ENCODE data around the gene JADE3. TPM values are rescaled to one million over a fixed set of nuclear protein-coding genes. Genes with fewer than 3 reads are reported as not detected.

The JADE3 gene
- total RNA-seq, 1 donor from 2014 or later = 45.3 TPM

DNA sequence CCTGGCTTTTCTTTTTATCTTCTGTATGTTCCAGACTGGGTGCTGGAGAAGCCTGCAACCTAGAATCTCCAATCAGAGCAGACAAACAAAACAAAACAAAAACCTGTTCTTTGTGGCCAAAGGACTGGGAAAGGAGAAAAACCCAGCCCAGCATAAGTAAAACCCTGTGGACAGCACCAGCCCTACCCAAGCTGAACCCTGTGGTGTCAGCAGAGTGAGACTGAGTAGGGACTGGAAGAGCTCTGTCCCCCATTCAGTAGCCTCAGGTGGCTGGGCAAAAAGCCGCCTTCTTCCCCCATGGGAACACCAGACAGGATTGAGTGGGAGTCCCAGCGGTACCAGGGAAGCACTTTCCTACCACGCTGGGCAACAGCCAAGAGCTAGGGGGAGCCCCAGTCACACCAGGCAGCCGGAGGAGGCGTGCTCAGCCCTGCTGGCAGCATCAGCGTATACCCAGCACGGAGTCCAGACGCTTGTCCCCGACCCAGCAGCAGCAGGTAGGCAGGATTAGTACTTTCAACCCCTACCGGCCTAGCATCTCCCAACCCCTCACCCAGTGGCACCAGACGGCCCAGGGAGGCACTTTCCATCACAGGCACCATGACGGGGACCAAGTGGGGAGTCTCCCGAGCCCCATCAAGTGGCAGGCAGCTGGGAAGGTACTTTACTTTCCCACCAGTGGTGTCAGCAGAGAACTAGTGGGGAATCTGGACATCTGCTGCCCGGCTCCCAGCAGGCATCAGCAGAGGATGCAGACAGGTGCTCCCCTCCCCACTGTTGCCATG lies 8.6 kb upstream of the JADE3 start:
- no peaks in the 10 kb centered on the region for H3K9me3 Mint-ChIP-seq
- POLR2A ChIA-PET = interaction anchor here (1.1 kb wide), 1 partner anchor 75 kb away, joined by 3 read pairs; no protein-coding TSS in a partner anchor
- CTCF ChIA-PET = interaction anchor here (1.0 to 3.0 kb wide), 20 partner anchors 10 to 620 kb away, joined by 3 to 18 read pairs (median 4); no protein-coding TSS in a partner anchor
- peak; percentile 99 for ATAC-seq (ENCODE audit: low read depth)
- intact Hi-C loops (cut with micrococcal nuclease) = loop anchor here (1.0 to 5.0 kb wide), 6 partner anchors 9 to 619 kb away; partner anchors contain the start of genes JADE3 and SLC9A7
- H3K36me3 Mint-ChIP-seq (ENCODE audit: low read depth) = no peaks in the 10 kb centered on the region
- no peaks in the 10 kb centered on the region for H3K27me3 Mint-ChIP-seq
- peaks cover 5% of the 10 kb centered on the region for H3K4me1 Mint-ChIP-seq
- peak overlapping the region; percentile 73 for H3K4me3 Mint-ChIP-seq
- H3K27ac Mint-ChIP-seq = peak overlapping the region; percentile 35
- peak; percentile 54 for DNase-seq
- TF ChIP-seq, protein P1, sequence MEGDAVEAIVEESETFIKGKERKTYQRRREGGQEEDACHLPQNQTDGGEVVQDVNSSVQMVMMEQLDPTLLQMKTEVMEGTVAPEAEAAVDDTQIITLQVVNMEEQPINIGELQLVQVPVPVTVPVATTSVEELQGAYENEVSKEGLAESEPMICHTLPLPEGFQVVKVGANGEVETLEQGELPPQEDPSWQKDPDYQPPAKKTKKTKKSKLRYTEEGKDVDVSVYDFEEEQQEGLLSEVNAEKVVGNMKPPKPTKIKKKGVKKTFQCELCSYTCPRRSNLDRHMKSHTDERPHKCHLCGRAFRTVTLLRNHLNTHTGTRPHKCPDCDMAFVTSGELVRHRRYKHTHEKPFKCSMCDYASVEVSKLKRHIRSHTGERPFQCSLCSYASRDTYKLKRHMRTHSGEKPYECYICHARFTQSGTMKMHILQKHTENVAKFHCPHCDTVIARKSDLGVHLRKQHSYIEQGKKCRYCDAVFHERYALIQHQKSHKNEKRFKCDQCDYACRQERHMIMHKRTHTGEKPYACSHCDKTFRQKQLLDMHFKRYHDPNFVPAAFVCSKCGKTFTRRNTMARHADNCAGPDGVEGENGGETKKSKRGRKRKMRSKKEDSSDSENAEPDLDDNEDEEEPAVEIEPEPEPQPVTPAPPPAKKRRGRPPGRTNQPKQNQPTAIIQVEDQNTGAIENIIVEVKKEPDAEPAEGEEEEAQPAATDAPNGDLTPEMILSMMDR (IDR thresholded peaks at IDR 0.05) = no peak

DNA sequence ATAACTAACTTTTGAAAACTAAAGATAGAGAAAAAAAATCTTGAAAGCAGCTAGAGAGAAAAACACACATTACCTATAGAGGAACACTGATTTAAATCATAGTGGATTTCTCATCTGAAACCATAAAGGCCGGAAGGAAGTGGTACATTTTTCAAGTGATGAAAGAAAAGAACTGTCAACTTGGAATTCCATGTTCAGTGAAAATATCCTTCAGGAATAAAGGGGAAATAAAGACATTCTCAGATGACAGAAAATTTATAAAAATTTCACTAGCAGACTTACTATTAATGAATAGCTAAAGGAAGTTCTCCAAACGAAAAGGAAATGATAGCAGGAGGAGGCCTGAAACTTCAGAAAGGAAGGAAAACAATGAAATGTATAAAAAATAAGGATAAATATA lies 7.6 kb upstream of the JADE3 start:
- intact Hi-C loops (cut with micrococcal nuclease) = loop anchor here (5.0 kb wide), 1 partner anchor 618 kb away; no protein-coding TSS in a partner anchor
- H3K4me1 Mint-ChIP-seq = peaks cover 5% of the 10 kb centered on the region

DNA sequence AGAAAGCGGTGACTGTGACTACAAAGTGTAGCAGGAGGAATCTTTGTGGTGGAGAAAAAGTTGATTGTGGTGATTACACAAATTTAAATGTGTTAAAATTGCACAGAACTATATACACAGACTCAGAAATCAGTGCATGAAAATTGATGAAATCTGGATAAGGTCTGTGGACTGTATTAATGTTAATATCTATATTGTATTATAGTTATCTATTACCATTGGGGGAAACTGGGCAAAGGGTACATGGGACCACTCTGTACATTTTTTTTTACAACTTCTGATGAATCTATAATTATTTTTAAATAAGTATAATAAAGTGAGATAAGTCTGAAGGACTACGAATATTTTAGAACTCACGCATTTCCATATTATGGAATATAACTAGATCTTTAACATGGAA lies 1.8 kb upstream of the JADE3 start:
- TF ChIP-seq, protein P1 (IDR thresholded peaks at IDR 0.05) = no peak
- Mint-ChIP-seq H3K36me3 (ENCODE audit: low read depth) (no peaks in the 10 kb centered on the region), H3K27me3 (no peaks in the 10 kb centered on the region), H3K4me1 (peaks cover 18% of the 10 kb centered on the region), H3K9me3 (no peaks in the 10 kb centered on the region), H3K27ac (no peak overlapping the region), H3K4me3 (no peak overlapping the region)
- POLR2A ChIA-PET = no interaction called here
- DNase-seq (no peak), ATAC-seq (ENCODE audit: low read depth) (no peak)
- intact Hi-C loops (cut with micrococcal nuclease) = loop anchor here (5.0 kb wide), 1 partner anchor 42 kb away; no protein-coding TSS in a partner anchor
- CTCF ChIA-PET = interaction anchor here (1.4 kb wide), 1 partner anchor 68 kb away, joined by 3 read pairs; no protein-coding TSS in a partner anchor

More for the DNA sequence above, 7.6 kb upstream of the JADE3 start:
- TF ChIP-seq, protein P1 (IDR thresholded peaks at IDR 0.05) = no peak
- DNase-seq = no peak
- Mint-ChIP-seq H3K27me3 (no peaks in the 10 kb centered on the region), H3K4me3 (no peak overlapping the region), H3K36me3 (ENCODE audit: low read depth) (no peaks in the 10 kb centered on the region), H3K9me3 (no peaks in the 10 kb centered on the region), H3K27ac (no peak overlapping the region)
- POLR2A ChIA-PET = interaction anchor here (1.1 kb wide), 1 partner anchor 74 kb away, joined by 3 read pairs; no protein-coding TSS in a partner anchor
- CTCF ChIA-PET = interaction anchor here (1.1 to 3.0 kb wide), 12 partner anchors 9 to 188 kb away, joined by 3 to 18 read pairs (median 7); no protein-coding TSS in a partner anchor
- ATAC-seq (ENCODE audit: low read depth) = no peak

DNA sequence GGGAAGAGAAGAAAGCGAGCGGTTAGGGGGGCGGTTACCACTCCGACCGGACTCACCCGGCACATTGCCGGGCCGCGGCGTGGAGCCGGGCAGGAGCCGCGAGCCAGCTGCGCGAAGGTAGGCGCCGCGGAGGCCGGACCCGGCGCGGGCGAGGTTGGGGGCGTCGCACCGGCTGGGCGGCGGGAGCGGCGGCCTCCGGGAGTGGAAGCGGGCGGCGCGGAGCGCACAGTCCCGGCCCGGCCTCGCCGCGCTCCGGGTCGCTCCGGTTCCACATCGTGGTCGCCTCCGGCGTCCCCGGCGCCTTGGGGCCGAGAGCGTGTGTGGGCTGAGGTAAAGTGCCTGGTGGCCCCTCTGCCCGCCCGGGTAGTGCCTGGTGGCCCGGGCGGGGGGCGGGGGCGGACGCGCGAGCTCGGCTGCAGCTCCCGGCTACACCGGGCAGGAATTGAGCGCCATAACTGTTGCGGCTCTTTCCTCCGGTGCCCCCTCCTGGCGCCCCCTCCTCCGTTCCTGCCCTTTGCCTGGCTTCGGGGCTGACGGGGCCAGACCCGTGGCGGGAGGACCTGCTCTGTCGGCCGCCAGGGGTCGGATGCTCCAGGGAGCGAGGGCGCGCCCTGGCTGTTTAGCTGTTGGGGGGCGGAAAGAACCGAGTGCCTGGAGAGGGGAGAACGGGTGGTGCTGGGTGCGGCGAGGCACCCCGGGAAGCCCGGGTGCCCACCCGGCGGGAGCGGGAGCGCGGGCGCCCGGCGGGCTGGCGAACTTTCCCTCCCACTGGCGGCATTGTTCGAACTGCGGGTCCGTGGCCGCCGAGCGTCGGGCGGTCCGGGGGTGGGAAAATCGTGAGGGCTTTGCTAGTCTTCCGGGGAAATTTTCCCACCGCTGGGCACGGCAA lies 626 bp downstream of the JADE3 start:
- ATAC-seq (ENCODE audit: low read depth) (peak; percentile 64), DNase-seq (peak; percentile 58)
- H3K27ac Mint-ChIP-seq = peak overlapping the region; percentile 77
- no peaks in the 10 kb centered on the region for H3K27me3 Mint-ChIP-seq
- CTCF ChIA-PET = interaction anchor here (0.6 to 3.8 kb wide), 8 partner anchors 9 to 67 kb away, joined by 3 to 27 read pairs (median 4); no protein-coding TSS in a partner anchor
- no peaks in the 10 kb centered on the region for H3K36me3 Mint-ChIP-seq (ENCODE audit: low read depth)
- intact Hi-C loops (cut with micrococcal nuclease) = loop anchor here (1.0 to 5.0 kb wide), 5 partner anchors 10 to 65 kb away; no protein-coding TSS in a partner anchor
- TF ChIP-seq, protein P1 (IDR thresholded peaks at IDR 0.05) = no peak
- POLR2A ChIA-PET = interaction anchor here (0.6 to 2.6 kb wide), 9 partner anchors 10 to 232 kb away, joined by 3 to 22 read pairs (median 3); partner anchors contain the start of genes NDUFB11 and RBM10
- H3K4me3 Mint-ChIP-seq = peak overlapping the region; percentile 87
- peaks cover 37% of the 10 kb centered on the region for H3K4me1 Mint-ChIP-seq
- no peaks in the 10 kb centered on the region for H3K9me3 Mint-ChIP-seq
